Panc1 (cell line): ENCODE measurements around the gene NOLC1.

Source experiments
- POLR2AphosphoS5 ChIP-seq: IDR thresholded peaks from 2 replicates; pipeline ENCODE4 v1.6.1; 2012; ENCODE audit warnings: mild to moderate bottlenecking, low read depth, low read length, moderate library complexity
- TF ChIP-seq, protein P1 (sequence below): fragments of 450-650 bp; IDR thresholded peaks from 2 replicates; pipeline ENCODE4 v1.5.1; 2017; ENCODE audit warnings: mild to moderate bottlenecking
- TF ChIP-seq, protein P2 (sequence below), 2 experiments: IDR thresholded peaks; 2 replicates each; pipeline ENCODE4 v1.6.1; 2011 to 2012; ENCODE audit warnings: low read depth in 2 of 2, control low read depth in 1 of 2, low read length in 1 of 2, mild to moderate bottlenecking in 1 of 2, moderate library complexity in 1 of 2; ENCODE audit not compliant: insufficient read depth in 1 of 2

DNA sequence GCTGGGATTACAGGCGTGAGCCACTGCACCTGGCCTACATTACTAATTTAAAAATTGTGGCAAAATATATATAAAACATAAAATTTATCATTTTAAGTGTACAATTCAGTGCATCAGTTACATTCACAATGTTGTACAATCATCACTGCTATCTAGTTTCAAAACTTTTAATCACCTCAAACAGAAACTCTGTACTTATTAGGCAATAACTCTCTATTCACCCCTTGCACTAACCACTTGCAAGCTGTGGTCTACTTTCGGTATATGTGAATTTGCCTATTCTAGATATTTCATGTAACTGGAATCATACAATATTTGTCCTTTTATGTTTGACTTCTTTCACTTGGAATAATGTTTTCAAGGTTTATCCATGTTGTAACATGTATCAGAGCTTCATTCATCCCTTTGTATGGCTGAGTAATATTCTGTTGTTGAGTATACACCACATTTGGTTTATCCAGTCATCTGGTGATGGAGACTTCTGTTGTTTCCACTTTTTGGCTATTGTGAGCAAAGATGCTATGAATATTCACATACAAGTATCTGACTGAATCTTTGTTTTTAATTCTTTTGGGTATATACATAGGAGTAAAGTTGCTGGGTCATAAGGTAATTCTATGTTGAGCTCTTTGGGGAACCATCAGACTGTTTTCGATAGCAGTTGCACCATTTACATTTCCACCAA is 59.6 kb downstream of the NOLC1 start:
- TF ChIP-seq, protein P1, sequence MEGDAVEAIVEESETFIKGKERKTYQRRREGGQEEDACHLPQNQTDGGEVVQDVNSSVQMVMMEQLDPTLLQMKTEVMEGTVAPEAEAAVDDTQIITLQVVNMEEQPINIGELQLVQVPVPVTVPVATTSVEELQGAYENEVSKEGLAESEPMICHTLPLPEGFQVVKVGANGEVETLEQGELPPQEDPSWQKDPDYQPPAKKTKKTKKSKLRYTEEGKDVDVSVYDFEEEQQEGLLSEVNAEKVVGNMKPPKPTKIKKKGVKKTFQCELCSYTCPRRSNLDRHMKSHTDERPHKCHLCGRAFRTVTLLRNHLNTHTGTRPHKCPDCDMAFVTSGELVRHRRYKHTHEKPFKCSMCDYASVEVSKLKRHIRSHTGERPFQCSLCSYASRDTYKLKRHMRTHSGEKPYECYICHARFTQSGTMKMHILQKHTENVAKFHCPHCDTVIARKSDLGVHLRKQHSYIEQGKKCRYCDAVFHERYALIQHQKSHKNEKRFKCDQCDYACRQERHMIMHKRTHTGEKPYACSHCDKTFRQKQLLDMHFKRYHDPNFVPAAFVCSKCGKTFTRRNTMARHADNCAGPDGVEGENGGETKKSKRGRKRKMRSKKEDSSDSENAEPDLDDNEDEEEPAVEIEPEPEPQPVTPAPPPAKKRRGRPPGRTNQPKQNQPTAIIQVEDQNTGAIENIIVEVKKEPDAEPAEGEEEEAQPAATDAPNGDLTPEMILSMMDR = no peak
- TF ChIP-seq, protein P2, sequence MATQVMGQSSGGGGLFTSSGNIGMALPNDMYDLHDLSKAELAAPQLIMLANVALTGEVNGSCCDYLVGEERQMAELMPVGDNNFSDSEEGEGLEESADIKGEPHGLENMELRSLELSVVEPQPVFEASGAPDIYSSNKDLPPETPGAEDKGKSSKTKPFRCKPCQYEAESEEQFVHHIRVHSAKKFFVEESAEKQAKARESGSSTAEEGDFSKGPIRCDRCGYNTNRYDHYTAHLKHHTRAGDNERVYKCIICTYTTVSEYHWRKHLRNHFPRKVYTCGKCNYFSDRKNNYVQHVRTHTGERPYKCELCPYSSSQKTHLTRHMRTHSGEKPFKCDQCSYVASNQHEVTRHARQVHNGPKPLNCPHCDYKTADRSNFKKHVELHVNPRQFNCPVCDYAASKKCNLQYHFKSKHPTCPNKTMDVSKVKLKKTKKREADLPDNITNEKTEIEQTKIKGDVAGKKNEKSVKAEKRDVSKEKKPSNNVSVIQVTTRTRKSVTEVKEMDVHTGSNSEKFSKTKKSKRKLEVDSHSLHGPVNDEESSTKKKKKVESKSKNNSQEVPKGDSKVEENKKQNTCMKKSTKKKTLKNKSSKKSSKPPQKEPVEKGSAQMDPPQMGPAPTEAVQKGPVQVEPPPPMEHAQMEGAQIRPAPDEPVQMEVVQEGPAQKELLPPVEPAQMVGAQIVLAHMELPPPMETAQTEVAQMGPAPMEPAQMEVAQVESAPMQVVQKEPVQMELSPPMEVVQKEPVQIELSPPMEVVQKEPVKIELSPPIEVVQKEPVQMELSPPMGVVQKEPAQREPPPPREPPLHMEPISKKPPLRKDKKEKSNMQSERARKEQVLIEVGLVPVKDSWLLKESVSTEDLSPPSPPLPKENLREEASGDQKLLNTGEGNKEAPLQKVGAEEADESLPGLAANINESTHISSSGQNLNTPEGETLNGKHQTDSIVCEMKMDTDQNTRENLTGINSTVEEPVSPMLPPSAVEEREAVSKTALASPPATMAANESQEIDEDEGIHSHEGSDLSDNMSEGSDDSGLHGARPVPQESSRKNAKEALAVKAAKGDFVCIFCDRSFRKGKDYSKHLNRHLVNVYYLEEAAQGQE (IDR thresholded peaks at IDR 0.05; ENCODE audit: insufficient read depth in 1 of 2, low read depth in 2 of 2, low read length in 1 of 2) = no peak
- TF ChIP-seq POLR2AphosphoS5 = no peak
